Stimulated activated CD4-positive, alpha-beta T cell treated with anti-CD3 and anti-CD28 coated beads, Interleukin-2, amount 100 ng/mL, for 24 hours (primary cell): ENCODE measurements around the gene EEF2KMT.
"Not testable (repeated sequence)": the region's sequence is repeated elsewhere in the genome, so short reads cannot be mapped to it uniquely, and the experiment has no call there.

ENCODE experiments used
- DNase-seq, 2 donors: peaks; one replicate each; pipeline ENCODE4 v3.0.0-alpha.2; 2020

Gene EEF2KMT

GRCh38 chr16:5097470-5098220 is at the start of gene EEF2KMT:
TSS of gene EEF2KMT (minus strand) at chr16:5097795. CDS start at chr16:5097739, 56 bp downstream.
- DNase-seq, result peak; percentile 97 to 98

DNA sequence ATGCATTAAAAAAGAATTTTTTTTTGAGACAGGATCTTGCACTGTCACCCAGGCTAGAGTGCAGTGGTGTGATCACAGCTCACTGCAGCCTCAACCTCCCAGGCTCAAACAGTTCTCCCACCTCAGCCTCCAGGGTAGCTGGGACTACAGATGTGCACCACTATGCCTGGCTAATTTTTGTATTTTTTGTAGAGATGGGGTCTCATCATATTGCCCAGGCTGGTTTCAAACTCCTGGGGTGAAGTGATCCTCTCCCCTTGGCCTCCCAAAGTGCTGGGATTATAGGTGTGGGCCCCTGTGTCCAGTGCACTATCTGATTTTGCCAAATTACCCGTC is 47.0 kb upstream of the EEF2KMT start:
- DNase-seq, result not testable (repeated sequence)

- DNase-seq, result no peak
These were observed 46.4 kb upstream of the EEF2KMT start for GRCh38 chr16:5143761-5144620.

DNA sequence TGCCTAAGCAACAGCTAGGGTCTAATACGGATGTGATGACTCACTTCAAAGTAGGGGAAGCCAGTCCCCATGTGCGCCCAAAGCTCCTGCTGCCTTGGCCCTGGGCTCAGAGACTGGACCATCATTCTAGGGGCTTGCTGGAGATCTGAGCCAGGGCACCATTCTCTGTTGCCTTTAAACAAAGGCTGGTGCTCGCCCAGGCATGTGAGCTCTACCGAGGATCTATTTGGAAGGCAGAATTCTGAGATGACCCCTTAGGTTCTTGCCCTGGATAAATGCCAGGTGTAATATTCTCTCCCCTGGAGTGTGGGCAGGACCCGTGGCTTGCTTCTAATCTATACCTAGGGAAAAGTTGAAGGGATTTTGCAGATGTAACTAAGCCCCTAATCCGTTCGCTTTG is 42.6 kb upstream of the EEF2KMT start:
- not testable (repeated sequence) for DNase-seq

DNA sequence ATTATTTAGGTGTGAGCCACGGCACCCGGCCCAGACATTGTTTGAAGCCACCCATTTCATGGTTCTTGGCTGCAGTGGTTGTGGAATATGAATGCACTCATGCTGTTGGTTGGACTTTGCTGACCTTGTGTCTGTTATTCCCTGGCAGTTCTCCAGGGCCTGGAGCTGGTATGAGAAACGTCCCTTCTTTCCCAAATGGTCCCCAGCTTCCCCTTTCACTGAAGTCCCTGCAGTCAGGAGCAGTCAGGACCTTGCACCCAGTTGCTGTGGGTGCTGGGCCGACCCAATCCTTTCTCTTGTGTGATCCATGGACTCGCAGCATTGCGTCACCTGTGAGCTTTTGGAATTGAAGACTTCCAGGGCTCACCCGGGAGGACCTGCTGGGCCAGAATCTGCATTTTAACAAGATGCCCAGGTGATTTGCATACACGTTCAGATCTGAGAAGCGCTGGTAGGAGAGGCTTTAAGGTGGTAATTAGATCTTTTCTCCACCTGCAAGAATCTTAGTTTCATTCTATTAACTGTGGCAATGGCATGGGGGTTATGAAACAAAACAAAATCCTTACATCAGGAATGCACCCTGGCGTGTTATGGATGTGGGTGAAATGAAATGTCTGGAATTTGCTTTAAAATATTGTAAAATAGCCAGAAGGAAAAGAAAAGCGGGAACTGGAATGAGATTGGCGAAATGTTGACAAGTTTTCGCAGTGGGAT is 37.3 kb upstream of the EEF2KMT start:
- DNase-seq, result not testable (repeated sequence)

DNA sequence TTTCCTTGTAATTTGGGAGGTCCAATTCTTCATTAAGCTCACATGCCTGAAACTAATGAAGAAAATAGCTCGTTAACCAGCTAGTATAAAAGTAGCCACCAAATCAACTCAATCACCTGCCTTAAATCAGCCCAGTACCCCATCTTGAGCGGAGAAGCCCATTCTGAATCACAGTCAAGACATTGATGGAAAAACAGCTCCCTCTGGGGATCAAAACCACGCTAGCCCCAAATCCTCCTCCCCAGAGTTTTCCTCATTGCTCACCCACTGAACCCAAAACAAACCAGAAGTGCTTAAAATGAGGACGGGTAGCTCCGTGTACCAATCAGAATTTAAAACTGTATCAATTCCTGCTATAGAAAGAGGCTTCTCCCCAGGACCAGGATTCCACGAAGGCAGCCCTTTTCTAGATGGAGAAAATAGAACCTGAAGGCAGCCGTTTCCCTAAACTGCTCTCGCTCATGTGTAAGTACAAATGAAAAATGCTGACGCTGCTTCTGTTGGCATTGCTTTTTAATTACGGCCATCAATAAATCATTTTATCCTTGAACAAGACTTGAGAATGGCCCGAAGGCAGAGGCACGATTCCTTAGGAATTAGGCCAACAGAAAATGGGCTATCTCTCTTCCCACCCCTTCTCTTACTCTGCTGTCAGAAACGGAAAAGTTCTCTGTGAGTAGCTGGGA is 35.5 kb upstream of the EEF2KMT start:
- not testable (repeated sequence) for DNase-seq

DNA sequence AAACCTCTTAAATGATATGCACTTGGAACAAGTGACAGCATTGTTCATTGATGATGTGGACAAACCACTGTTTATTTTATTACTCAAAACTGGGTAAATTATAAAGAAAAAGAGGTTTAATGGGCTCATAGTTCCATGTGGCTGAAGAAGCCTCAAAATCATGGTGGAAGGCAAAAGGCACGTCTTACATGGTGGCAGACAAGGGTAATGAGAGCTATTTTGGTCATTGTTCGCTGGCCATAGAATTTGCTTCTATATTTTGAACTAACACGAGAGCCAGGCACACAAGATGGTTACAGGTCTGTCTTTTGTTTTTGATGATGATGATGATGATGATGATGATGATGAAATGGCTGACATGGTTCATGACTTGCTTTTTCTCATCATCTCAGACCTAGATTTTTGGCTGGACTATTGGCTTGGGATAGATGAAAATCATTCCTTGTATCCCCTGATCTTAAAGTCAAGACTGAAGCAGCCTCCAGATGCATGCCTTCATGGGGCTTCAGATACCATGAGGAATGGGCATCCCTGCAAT is 33.9 kb upstream of the EEF2KMT start:
- not testable (repeated sequence) for DNase-seq

GRCh38 chr16:5117300-5118087 is 19.9 kb upstream of the EEF2KMT start:
- DNase-seq, result peak; percentile 28 to 38

DNA sequence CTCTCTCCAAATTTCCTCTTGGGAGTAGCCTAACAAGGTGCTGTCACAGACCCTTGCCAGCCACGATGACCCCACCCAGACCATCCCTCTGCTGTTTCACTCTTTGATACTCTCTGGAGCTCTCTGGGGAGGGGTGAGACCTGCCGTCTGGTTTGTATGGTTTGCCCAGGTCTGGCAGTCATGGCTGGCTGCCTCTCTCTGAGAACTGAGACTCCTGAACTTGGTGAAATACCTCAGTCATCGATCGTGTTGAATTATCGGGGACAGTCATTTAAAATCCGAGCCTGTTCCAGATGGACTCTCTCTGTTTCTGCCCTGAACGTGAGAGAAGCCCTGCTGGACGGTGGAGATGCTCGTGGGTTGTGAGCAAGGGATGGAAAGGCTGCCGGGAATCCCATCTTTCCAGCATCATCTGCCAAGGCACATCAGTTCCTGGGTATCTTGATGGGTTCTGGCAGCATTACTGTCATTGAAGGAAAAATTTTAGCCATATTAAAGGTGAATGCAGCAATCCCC is 19.2 kb upstream of the EEF2KMT start:
- not testable (repeated sequence) for DNase-seq

DNA sequence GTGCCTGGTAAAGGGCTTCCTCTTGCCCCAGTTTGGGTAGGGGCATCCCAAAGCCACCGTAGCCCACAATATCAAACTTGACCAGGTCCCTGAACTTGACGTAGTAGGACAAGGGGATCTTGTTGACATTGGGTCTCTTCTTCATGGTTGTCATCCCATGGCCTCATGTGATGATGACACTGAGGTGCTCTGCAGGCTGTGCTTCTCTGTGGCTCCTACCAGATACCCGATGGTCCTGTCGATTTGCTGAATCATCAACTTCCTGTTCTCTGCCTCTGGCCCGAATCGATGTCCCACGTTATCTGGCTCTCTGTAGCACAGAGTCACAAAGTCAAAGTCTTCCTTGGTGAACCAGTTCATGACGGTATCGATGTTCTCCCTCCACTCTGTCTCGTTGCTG is 13.3 kb upstream of the EEF2KMT start:
- DNase-seq, result not testable (repeated sequence)

DNA sequence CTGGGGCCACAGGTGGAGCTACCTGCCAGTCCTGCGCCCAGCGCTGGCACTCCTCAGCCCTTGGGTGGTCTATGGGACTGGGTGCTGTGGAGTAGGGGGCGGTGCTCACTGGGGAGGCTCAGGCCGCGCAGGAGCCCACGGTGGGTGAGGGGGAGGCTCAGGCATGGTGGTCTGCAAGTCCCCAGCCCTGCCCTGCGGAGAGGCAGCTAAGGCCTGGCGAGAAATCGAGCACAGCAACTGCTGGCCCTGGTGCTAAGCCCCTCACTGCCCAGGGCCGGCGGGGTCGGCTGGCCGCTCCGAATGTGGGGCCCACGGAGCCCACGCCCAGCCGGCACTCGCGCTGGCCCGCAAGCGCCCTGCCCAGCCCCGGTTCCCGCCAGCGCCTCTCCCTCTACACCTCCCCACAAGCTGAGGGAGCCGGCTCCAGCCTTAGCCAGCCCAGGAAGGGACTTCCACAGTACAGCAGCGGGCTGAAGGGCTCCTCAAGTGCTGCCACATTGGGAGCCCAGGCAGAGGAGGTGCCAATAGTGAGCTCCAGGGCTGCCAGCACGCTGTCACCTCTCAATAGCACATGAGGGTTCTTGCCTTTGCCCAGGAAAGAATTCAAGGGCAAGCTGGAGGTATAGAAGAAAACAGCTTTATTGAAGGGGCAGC is 11.0 kb upstream of the EEF2KMT start:
- DNase-seq, result no peak

- not testable (repeated sequence) for DNase-seq
These were observed 7.4 kb upstream of the EEF2KMT start for GRCh38 chr16:5105039-5105438.

DNA sequence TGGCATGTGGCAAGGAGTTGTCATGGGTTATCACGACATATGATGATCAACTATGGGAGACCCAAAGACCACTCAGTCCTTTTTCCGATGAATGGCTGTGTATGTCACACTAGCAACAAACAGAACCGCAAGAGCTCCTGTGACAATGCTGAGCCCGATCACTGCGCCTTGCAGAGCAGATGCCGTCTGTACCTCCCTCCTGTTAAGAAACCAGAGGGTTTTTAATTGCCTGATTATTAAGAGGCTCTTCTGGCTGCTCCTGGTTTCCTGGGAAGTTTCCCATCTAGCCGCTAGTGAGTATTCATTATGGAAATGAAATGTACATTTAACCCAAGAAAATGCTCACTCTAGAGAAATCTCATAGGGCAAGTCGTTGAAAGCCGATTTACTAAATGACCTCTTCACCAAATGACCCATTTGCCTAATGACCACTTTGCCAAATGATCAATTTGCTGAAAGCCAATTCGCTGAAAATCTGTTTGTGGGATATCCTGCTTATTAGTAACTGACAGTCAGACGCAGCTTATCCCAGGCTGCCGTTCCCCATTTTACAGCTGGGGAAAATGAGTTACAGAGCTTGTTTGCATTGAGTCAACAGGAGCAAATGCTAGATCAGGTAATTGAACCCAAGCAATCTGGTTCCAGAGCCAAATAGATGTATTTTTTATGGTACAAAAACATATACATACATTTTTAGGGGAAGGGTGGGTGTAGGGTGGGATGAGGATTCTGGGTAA is 5.9 kb upstream of the EEF2KMT start:
- not testable (repeated sequence) for DNase-seq

GRCh38 chr16:5099174-5099573 is 1.6 kb upstream of the EEF2KMT start:
- not testable (repeated sequence) for DNase-seq

DNA sequence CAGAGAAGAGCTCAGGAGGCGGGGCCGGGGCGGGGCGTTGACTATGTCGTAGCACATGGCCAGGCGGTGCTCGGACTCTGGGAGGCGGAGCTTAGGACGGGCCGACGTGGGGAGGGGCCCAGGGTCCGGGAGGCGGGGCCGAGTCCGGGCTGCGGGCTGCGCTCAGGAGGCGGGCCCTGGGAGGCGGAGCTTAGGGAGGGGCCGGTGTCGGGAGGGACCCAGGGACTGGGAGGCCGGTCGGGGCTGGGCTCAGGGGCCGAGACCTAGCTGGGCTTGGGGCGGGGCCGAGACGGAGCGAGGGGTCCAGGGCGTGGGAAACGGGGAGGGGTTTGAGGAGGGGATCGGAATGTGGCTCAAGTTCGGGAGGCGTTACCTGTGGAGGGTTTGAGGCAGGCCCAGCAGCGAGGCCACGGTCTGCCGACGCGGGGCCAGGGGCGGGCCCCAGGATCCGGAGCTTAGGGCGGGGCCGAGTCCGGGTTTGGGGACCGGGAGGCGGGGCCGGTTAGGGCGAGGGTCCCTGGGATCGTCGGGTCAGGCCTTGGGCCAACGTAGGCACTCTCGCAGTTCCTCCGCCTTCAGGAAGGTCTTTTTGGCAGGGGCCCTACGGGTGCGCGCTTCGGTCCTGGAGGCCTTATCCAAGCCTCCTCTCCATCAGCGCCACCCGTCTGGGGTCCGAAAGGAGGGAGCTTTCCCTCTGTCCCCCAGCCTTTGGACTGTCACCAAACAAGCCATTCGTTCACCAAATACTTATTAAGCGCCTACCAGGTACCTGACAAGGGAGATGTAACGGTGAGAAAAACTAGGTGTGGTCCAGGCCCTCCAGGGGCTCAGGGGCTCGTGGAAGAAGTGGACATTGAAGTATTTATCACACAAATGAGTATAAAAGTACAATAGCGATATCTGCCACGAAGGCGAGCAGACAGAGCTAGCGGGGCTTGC is 895 bp upstream of the EEF2KMT start:
- DNase-seq, result peak; percentile 72 to 77

GRCh38 chr16:5097061-5097469 is 530 bp downstream of the EEF2KMT start:
- peak; percentile 38 to 49 for DNase-seq

- not testable (repeated sequence) for DNase-seq
These were observed 1.0 kb downstream of the EEF2KMT start for GRCh38 chr16:5096437-5097060.

DNA sequence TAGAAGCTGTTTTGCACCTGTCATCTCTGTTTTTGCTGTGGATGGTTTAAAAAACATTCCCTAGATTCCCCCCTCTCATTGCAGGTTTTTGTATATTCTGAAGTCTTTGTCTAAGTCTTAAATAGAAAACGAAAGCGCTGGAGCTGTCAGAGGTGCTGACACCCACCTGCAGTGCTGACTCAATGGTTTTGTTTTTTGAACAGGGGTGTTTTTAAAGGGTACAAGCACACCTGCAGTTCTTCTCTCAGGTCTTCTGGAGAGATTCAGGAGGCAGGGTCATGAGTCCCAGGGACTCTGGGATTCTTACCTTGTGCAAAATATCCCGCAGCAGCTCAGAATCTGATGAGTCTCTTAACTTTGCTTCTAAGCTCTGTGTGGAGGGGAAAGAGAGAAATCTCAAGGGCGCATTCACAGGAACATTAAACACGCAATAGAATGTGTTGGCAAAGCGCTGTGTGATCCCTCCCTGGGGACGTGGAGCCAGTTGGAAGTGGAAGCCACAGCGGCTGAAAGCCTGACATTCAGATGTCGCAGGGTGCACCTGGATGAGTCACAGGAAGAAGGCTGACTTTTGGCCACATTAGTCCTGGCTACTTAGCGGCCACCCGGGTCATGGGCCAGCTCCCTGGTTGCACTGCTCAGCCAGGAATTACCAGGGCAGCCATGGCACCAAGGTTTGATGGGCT is 2.3 kb downstream of the EEF2KMT start:
- not testable (repeated sequence) for DNase-seq
